Measurements from ENCODE around the gene NAT14.
A peak's percentile ranks its signal among the peaks of the same experiment; 100 is the strongest.
"Not testable (repeated sequence)": the region's sequence is repeated elsewhere in the genome, so short reads cannot be mapped to it uniquely, and the experiment has no call there.

The NAT14 gene

DNA sequence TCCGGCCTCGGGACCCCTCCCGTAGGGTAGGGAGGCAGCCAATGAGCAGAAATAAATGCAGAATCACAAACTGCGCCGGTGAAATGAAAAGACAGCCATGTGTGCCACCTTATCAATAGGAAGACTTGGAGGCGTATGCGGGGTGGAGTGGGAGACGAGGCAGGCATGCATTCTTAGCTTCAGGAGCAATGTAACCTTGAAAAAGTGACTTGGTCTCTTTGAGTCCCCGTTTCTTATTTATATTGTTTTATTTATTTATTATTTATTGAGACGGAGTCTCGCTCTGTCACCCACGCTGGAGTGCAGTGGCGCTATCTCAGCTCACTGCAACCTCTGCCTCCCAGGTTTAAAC, 19.2 kb downstream of the NAT14 start:
- no peak for DNase-seq

DNA sequence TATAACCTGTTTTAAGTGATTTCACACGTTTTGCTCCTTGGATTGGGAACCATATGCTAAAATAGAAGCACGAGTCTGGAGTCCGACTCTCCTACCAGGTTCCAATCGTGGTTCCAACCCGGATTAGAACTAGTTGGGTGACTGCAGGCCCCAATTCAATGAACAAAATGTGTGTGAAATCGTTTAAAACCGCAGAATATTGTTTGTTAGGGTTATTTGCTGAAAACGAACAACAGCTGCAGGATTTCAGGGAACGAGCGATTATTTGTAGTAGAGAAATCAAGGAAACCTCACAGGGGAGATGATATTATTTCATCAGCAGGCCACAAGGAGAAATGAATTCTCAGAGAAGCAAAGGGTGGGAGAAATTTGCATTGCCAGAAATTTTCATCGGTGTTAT, 20.0 kb downstream of the NAT14 start:
- DNase-seq: no peak

DNA sequence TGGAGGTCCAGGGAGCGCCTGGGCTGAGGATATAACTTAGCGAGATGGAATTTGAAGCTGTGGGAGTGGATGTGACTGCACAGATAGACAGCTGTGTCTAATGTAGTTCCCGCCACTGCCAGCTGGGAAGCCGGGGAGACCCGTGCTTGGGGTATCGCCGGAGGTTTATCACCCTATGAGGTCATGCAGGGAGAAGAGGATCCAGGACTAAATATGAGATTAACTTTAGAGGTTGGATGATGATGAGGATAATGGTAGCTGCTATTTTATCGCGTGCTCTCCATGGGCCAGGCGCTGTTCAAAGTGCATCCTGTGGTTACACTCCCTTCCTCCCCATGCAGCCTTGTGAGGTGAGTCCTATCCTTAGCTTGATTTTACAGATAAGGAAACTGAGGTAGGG, 23.1 kb downstream of the NAT14 start:
- DNase-seq: no peak

DNA sequence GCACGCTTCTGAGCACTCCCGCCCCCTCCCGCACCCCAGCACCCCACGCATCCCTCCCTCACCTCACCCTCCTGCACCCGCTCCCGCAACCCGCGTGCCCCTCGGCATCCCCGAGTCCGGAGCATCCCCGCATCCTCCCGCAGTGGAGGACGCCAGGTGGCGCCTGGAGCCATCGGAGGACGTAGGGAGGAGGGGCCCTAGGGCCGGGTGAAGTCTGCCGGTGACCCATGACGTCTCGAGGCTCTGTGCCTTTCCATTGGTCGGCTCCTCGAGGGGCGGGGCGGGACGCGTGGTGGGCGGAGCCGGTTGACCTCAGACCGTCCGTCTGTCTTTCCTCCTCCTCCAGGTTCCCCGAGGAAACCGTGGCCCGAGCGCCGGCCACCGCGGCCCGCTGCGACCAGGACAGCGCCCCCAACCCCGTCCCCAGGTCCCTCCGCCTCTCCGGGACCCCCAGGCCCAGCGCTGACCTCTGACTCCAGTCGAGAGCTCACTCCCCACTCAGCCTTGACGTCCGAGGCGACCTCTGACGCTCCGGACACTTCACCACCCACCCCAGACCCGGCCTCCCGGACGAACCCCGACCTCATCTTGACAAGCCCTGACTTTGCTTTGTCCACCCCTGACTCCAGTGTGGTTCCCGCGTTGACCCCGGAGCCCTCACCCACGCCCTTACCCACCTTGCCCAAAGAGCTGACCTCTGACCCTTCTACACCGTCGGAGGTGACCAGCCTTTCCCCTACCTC, 32.1 kb downstream of the NAT14 start:
- DNase-seq: peak; percentile 80 to 81

DNA sequence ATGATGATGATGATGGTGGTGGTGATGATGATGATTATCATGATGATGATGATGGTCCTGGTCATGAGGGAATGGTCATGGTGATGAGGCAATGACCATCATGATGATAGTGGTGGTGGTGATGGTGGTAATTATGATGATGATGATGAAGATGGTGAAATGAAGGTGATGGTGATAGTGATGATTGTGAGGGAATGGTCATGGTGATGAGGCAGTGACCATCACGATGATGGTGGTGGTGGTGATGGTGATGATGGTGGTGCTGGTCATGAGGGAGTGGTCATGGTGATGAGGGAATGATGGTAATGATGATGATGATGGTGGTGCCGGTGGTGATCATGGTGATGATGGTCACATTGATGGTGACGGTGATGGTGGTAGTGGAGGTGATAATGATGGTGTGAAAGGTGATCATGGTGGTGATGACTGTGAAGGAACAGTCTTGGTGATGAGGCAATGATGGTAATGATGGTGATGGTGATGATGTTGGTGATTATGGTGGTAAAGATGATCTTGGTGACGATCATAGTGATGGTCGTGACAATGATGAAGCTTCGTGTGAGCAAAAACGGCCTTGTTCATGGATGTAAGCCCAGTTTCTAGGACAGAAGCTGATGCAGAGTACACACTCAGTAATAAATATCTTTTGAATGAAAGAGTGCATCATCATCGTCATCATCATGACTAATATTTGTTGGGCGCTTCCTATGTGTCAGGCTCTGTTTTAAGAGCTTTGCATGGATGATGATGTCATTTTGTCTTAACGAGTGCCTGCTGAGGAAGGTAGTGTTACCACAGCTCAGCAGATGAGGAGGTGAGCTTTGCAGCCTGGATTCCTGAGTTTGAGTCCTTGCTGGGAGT, 34.7 kb downstream of the NAT14 start:
- DNase-seq: peak; percentile 5 to 27

DNA sequence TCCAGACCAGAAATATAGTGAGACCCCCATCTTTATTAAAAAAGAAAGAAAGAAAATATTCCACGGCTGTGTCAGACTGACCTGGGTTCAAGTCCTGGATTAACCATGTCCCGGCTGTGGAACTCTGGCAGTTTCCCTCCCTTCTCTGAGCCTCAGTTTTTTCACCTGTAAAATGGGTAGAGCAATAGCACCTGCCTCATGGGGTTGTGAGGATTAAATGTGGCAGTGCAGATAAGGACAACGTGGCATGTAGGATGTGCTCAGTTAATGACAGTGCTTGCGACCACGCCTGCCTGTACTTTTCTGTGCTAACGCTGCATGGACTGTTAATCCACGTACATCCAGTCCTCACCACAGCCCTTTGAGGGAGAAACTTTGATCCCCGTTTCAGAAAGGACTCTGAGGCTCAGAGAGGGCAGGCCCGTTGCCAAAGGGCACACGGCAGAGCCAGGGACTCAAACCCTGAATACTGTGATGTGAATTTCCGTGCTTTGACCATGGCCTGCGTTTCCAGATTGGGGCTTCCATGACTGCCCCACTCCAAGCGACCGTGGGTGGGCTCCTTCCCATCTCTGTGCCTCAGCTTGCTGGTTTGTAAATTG, 35.8 kb downstream of the NAT14 start:
- DNase-seq: no peak

DNA sequence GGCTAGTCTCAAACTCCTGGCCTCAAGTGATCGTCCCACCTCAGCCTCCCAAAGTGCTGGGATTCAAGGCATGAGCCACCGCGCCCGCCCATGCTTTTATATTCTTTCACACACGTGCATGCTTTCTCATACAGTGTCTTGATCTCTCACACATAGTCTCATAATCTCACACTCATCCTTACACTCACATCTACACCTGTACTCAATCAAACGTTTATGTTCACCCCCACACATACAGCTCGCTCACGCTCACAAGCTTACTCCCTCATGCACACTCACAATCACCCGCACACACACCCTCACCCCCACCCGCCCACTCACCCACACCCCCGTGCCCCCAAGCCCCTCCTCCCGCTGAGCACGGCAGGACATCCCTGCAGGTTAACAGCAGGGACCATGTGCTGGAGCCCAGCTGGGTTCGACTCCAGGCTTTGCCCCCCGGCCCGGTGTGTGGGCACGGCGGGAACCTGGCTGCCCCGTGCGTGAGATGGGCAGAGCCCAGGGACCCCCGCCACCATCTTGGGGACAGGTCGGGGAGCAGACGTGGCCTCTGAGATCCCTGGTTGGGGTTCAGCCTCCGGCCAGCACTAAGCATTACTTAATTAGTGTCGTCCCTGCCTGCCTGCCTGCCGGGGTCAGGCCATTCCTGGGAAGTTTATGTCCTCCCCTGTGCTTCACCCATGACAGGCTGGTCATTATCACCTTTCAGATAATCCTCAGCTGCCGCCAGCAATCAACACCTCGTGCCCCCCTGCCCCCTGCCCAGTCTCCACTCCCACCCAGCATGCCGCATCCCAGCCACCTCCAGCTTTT, 40.5 kb downstream of the NAT14 start:
- DNase-seq: no peak

DNA sequence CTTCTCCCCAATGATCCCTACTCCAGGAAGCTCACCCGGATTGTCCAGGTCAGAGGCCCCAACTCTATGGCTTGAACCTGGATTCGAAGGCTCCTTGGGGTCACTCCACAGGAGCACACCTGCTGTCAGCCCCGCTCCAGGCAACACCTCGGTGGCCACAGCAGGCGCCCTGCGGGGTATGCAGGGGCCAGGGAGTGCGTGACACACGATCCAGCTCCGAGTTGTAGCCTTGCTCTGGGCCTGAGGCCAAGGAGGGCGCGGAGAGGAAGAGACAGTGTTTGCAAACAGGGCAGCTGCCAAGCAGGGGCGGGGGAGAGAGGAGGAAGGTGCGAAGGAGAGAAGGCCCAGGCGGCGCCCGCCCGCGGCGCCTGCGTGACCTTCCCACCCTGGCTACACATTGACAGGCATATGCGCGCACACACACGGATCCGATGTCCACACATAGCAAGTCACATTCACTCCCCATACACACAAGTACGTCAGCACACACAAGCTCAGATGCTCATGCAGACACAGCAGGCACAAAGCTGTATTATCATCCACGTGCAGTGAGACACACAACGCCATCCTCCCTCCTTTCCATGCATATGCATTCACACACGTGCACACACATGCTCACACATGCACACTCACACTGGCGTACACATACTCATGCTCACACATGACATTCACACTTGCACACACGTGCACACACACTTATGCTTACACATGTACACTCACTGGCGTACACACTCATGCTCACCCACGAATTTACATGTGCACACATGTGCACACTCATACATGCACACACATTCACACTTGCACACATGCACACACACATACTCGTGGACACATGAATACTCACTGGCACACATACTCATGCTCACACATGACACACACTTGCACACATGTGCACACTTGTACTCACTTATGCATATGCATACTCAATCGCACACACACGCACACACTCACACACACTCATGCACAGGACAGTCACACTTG, 41.5 kb downstream of the NAT14 start:
- DNase-seq: peak; percentile 90 to 94

DNA sequence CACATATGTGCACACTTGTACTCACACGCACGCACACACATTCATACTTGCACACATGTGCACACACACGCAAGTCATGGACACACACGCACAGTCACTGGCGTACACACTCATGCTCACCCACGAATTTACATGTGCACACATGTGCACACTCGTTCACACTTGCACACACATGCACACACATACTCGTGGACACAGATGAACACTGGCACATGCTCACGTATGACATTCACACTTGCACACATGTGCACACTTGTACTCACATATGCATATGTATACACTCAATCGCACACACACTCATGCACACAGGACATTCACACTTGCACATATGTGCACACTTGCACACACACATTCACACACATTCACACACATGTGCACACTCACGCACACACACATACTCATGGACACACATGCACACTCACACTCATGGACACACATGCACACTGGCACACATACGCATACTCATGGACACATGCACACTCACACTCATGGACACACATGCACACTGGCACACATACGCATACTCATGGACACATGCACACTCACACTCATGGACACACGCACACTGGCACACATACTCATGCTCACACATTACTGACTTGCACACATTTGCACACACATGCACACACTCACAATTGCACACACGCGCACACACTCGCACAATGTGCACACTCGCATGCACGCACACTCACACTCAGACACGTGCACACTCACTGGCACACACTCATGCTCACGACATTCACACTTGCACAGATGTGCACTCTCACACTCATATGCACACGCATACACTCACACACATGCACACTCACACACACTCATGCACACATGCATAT, 42.4 kb downstream of the NAT14 start:
- no peak for DNase-seq

DNA sequence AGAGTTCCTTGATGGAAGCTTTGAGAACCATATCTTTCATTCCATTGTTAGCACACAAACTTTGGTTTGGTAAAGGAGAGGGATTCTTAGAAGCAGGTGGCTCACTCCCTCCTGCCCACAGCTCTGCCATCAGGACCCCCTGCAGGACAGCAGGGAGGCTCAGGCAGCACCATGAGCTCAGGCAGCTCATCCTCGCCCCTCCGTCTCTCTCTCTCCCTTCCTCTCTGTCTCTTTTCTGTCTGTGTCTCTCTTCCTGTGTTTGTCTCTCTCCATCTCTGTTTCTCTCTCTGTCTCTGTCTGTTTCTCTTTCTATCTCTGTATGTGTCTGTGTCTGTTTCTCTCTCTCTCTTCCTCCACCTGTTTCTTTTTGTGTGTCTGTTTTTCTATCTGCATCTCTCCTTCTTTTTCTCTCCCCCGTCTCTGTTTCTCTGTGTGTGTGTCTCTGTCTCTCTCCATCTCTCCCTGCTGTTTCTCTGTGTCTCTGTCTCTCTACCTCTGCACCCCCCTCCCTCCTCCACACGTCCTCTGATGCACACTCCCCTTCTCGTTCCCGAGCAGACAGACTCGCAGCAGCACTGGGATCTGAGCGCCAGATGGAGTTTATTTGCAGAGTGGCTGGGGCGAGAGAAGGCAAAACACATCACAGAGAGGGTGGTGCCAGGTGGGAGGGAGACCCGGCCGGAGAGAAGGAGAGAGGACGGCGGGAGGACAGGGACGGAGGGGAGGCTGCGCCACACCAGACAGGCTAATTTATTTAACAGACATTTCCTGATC, 43.2 kb downstream of the NAT14 start:
- peak; percentile 89 to 96 for DNase-seq

DNA sequence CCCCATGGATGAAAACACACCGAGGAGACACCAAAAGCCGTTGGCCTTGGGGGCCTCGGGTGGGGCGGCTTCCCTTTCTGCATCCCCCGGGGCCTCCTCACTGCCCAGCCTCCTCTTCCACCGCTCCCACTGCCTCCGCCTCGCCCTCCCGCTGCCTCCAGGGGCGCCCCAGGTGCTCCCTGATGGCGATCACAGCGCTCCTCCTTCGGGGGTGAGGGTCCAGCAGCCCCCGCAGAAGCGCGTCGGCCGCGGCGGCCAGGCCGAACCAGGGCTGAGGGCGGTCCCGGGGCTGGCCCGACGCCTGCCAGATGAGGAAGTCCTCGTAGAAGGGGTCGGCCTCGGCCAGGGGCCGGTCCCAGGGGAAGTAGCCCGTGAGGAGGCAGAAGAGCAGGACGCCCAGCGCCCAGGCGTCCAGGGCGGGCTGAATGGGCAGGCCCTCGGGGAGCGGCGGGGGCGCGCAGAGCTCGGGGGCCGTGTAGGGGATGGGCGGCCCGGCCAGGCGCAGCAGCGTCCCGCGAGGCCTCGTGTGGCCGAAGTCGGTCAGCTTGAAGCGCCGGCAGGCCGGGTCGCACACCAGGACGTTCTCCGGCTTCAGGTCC, 44.7 kb downstream of the NAT14 start:
- DNase-seq: no peak

DNA sequence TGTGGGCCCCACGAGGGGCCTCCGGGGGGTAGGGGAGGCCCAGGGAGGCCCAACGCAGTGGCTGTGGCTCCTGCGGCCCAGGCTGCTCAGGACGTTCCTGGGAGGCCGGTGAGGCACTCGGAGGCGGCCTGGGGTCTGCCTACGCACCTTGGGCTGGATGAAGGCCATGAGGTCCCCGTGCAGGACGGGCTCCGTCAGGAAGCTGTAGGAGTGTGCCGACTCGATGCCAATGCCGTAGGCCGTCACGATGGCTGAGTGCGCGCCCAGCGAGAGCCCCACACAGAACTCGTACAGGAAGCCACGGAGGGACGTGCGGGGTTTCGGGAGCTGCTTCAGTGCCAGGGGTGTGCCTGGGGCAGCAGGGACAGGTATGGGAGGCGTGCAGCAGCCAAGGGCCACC, 46.0 kb downstream of the NAT14 start:
- DNase-seq: no peak

DNA sequence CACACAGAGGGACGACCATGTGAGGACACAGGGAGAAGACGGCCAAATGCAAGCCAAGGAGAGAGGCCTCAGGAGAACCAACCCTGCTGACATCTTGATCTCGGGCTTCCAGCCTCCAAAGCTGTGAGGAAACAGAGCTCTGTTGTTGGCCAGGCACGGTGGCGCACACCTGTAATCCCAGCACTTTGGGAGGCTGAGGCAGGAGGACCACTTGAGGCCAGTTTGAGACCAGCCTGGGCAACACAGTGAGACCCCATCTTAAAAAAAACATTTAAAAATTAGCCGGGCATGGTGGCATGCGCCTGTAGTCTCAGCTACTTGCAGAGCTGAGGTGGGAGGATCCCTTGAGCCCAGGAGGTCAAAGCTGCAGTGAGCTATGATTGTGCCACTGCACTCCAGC, 49.3 kb downstream of the NAT14 start:
- not testable (repeated sequence) for DNase-seq

DNA sequence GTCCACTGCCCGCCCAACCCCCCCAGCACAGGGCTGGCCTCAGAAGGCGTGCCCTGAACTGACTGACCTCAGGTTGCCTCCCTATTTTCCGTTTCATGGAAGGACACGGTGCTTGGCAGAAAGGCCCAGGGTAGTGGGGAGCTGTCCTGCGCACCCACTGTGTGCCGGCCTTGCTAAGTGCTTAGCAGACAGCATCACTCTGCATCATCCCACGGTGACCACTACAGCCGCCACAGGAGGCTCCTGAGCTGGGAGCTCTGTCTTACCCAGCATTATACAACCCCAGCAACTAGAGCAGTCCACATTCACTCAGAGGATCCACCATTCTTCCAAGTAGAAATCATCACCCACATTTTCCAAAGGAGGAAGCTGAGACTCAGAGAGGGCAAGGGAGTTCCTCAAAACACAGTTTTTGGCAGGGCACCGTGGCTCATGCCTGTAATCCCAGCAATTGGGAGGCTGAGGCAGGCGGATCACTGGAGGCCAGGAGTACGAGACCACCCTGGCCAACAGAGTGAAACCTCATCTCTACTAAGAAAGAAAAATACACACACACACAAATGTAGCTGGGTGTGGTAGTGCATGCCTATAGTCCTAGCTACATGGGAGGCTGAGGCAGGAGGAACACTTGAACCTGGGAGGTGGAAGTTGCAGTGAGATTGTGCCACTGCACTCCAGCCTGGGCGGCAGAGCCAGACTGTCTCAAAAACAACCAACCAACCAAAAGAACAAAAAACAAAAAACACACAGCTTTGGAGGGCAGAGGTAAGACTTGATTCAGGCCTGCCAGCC, 50.4 kb downstream of the NAT14 start:
- no peak for DNase-seq

DNA sequence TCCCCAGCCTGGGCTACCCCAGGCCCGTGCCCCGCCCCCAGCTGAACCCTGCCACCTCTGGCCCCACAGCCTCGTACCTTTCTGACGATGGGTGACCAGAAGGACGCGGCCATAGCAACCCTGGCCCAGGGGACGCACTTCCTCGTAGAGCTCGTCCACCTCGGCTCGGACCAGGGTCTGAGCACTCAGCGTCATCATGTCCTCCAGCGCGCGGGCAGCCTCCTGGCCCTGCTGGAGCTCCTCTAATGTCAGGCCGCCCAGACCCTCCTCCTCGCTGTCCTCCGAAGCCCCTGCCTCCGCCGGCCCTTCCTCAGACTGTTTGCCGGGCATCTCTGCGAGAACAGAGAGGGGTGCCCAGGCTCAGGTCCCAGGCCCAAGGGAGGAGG, 51.0 kb downstream of the NAT14 start:
- no peak for DNase-seq

DNA sequence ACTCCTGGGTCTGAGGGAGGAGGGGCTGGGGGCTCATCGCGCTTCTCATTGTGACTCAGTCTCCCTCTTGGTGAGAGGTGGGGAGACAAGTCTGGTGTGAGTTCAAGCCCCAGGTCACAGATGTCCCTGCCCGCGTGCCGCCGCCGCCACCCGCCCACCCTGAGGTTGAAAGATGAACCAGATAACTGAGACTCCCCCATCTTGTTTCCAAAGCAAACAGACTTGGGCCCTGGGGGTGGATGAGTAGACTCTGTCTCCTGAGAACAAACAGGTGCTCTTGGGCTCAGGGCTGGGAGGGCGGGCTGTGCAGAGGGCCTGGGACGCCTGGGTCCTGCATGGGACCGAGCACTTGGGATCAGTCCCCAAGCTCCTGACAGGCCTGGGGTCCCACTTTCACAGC, 51.4 kb downstream of the NAT14 start:
- DNase-seq: no peak

All from SHP77 (cell line).